ENCODE results near the gene TUBG2. TPM values are rescaled to one million over a fixed set of nuclear protein-coding genes. Genes with fewer than 3 reads are reported as not detected.

TUBG2 gene
- total RNA-seq, 1 experiment from 2014 or later: 20.9 TPM

DNA sequence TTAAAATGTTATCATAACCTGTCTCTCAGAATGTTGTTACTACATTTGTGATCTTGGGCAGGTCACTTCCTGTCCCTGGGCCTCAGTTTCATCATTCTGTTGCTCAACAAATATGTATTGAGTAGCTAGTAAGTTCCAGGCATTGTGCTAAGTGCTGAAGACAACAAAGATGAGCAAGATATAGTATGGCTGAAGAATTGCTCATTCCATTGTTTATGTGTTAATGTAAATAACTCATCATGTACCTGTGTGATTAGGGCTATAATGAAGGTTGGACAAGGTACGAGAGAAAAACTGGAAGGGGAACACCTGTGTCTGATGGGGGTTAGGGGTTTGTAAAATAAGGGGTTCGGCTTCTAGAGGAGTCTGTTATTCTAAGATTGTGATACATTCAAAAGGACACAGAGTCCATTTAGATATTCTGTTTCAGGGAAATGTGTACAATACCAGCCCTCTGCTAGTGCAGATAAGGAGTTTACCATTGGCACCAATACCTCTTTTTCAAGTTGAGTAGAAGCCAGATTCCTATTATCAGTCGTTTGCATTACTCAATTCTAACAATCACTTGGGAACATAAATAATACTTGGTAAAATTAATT, 29.6 kb upstream of the TUBG2 start:
- CTCF ChIA-PET: no interaction called here
- no peak overlapping the region for H2AFZ ChIP-seq (ENCODE audit: low read depth, low read length, poor library complexity, severe bottlenecking)
- H3K79me2 ChIP-seq (ENCODE audit: insufficient read depth, low read length): no peaks in the 10 kb centered on the region
- DNase-seq (ENCODE audit: low read depth, low spot score) (no peak), ATAC-seq (no peak)
- no peaks in the 10 kb centered on the region for H4K20me1 ChIP-seq (ENCODE audit: insufficient read depth)
- RAD21 ChIA-PET (ENCODE audit: low non-redundant PET in 1 of 2, low total read pairs in 2 of 2, uncharacterized antibody in 2 of 2, unreplicated experiment in 2 of 2): no interaction called here
- H3K27me3 ChIP-seq (ENCODE audit: insufficient read depth, low read length): no peaks in the 10 kb centered on the region
- no peaks in the 10 kb centered on the region for H3K9me3 ChIP-seq (ENCODE audit: control insufficient read depth in 1 of 2, insufficient read depth in 1 of 2, low read depth in 1 of 2, low read length in 2 of 2)
- no peak overlapping the region for H3K9ac ChIP-seq (ENCODE audit: low read length)
- no peak overlapping the region for H3K27ac ChIP-seq (ENCODE audit: low read depth, low read length)
- BruUV-seq (replicated peaks): no TSS peak
- intact Hi-C loops (cut with micrococcal nuclease): no loop called here
- POLR2A ChIA-PET: no interaction called here
- no peaks in the 10 kb centered on the region for H3K9me2 ChIP-seq (ENCODE audit: insufficient read depth)
- H3K36me3 ChIP-seq (ENCODE audit: control insufficient read depth in 1 of 2, insufficient read depth in 2 of 2, low read length in 2 of 2): no peaks in the 10 kb centered on the region
- H3K4me2 ChIP-seq (ENCODE audit: low read length): no peak overlapping the region
- no peak for TF ChIP-seq ELF1 (IDR thresholded peaks at IDR 0.05; ENCODE audit: borderline replicate concordance, low read depth)
- H3K4me3 ChIP-seq (replicated peaks in 1 of 2; ENCODE audit: low read depth in 1 of 2, low read length in 2 of 2): no peak overlapping the region
- H3K4me1 ChIP-seq (ENCODE audit: control insufficient read depth in 1 of 2, insufficient read depth in 2 of 2, low read length in 2 of 2): peaks cover 2 to 5% of the 10 kb centered on the region in 2 experiments

GRCh38 chr17:42632949-42633444, 26.1 kb upstream of the TUBG2 start:
- CTCF ChIA-PET: interaction anchor here (1.7 kb wide), 1 partner anchor 48 kb away, joined by 4 read pairs; no protein-coding TSS in a partner anchor
- H3K27ac ChIP-seq (ENCODE audit: low read depth, low read length): no peak overlapping the region

More at GRCh38 chr17:42632949-42633444, 26.1 kb upstream of the TUBG2 start:
- Histone ChIP-seq H3K9me3 (ENCODE audit: control insufficient read depth in 1 of 2, insufficient read depth in 1 of 2, low read depth in 1 of 2, low read length in 2 of 2) (no peaks in the 10 kb centered on the region), H3K36me3 (ENCODE audit: control insufficient read depth in 1 of 2, insufficient read depth in 2 of 2, low read length in 2 of 2) (no peaks in the 10 kb centered on the region), H2AFZ (ENCODE audit: low read depth, low read length, poor library complexity, severe bottlenecking) (no peak overlapping the region), H4K20me1 (ENCODE audit: insufficient read depth) (no peaks in the 10 kb centered on the region), H3K27me3 (ENCODE audit: insufficient read depth, low read length) (no peaks in the 10 kb centered on the region), H3K4me1 (ENCODE audit: control insufficient read depth in 1 of 2, insufficient read depth in 2 of 2, low read length in 2 of 2) (no peaks in the 10 kb centered on the region), H3K9ac (ENCODE audit: low read length) (no peak overlapping the region), H3K9me2 (ENCODE audit: insufficient read depth) (no peaks in the 10 kb centered on the region), H3K79me2 (ENCODE audit: insufficient read depth, low read length) (no peaks in the 10 kb centered on the region), H3K4me3 (replicated peaks in 1 of 2; ENCODE audit: low read depth in 1 of 2, low read length in 2 of 2) (no peak overlapping the region), H3K4me2 (ENCODE audit: low read length) (no peak overlapping the region)
- no peak for TF ChIP-seq EGR1 (IDR thresholded peaks at IDR 0.05; ENCODE audit: low read depth)
- no peak for TF ChIP-seq POLR2A (IDR thresholded peaks at IDR 0.05; ENCODE audit: borderline replicate concordance, extremely low read depth, insufficient read depth, insufficient read length)
- TF ChIP-seq SRF (IDR thresholded peaks at IDR 0.05; ENCODE audit: low read depth): no peak
- TF ChIP-seq, protein P1, sequence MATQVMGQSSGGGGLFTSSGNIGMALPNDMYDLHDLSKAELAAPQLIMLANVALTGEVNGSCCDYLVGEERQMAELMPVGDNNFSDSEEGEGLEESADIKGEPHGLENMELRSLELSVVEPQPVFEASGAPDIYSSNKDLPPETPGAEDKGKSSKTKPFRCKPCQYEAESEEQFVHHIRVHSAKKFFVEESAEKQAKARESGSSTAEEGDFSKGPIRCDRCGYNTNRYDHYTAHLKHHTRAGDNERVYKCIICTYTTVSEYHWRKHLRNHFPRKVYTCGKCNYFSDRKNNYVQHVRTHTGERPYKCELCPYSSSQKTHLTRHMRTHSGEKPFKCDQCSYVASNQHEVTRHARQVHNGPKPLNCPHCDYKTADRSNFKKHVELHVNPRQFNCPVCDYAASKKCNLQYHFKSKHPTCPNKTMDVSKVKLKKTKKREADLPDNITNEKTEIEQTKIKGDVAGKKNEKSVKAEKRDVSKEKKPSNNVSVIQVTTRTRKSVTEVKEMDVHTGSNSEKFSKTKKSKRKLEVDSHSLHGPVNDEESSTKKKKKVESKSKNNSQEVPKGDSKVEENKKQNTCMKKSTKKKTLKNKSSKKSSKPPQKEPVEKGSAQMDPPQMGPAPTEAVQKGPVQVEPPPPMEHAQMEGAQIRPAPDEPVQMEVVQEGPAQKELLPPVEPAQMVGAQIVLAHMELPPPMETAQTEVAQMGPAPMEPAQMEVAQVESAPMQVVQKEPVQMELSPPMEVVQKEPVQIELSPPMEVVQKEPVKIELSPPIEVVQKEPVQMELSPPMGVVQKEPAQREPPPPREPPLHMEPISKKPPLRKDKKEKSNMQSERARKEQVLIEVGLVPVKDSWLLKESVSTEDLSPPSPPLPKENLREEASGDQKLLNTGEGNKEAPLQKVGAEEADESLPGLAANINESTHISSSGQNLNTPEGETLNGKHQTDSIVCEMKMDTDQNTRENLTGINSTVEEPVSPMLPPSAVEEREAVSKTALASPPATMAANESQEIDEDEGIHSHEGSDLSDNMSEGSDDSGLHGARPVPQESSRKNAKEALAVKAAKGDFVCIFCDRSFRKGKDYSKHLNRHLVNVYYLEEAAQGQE (IDR thresholded peaks at IDR 0.05; ENCODE audit: low read depth): no peak
- TF ChIP-seq POLR2AphosphoS5 (IDR thresholded peaks at IDR 0.05; ENCODE audit: low read depth, low read length): no peak
- TF ChIP-seq FOSL1 (IDR thresholded peaks at IDR 0.05; ENCODE audit: low read depth): no peak
- no peak for ATAC-seq
- RAD21 ChIA-PET (ENCODE audit: low non-redundant PET in 1 of 2, low total read pairs in 2 of 2, uncharacterized antibody in 2 of 2, unreplicated experiment in 2 of 2): no interaction called here
- intact Hi-C loops (cut with micrococcal nuclease): no loop called here
- BruUV-seq (replicated peaks): no TSS peak
- POLR2A ChIA-PET: interaction anchor here (0.7 kb wide), 1 partner anchor 308 kb away, joined by 4 read pairs; no protein-coding TSS in a partner anchor
- no peak for DNase-seq (ENCODE audit: low read depth, low spot score)
